HCT116 (cell line): ENCODE data around the gene SPPL2B. TPM values are rescaled to one million over a fixed set of nuclear protein-coding genes. Genes with fewer than 3 reads are reported as not detected.

Experiments
- ATAC-seq: fragments of 200-7000 bp; cut with Tn5 transposase; 2 replicates; pipeline ENCODE4 v1.9.1; 2020; ENCODE audit warnings: mild to moderate bottlenecking, moderate library complexity
- BruUV-seq: library from RNA; stranded (reverse); fragments of 400-500 nt; replicated peaks from 2 replicates; lab custom pipeline; 2021; lab: Mats Ljungman, UMichigan
- CTCF ChIA-PET: fragments of 300-600 bp; sonication (Branson Sonifier 250); formaldehyde crosslinking; loops from one replicate; lab custom pipeline; 2021; ENCODE audit warnings: antibody characterized with exemption; lab: Charles Lee
- POLR2A ChIA-PET: fragments of 300-600, 350-600 bp; sonication (Branson Sonifier 250); formaldehyde crosslinking; loops from one replicate; lab custom pipeline; 2021; ENCODE audit warnings: antibody characterized with exemption; lab: Charles Lee
- RAD21 ChIA-PET, 2 experiments: fragments of 300-600 bp; sonication (Branson Sonifier 250); formaldehyde crosslinking; loops; one replicate each; lab custom pipeline; 2023; ENCODE audit warnings: low total read pairs in 2 of 2; ENCODE audit not compliant: uncharacterized antibody in 2 of 2, unreplicated experiment in 2 of 2, low non-redundant PET in 1 of 2; lab: Charles Lee
- DNase-seq: peaks from one replicate; pipeline ENCODE4 v3.0.0-alpha.2; 2010; ENCODE audit warnings: low read depth, low spot score
- H2AFZ ChIP-seq: fragments of 200-600 bp; shearing (Covaris generic), sonication (generic); 2 replicates; pipeline ENCODE4 v1.6.1; 2017; ENCODE audit warnings: low read depth, mixed run types, mixed read lengths, antibody characterized with exemption, low read length; ENCODE audit not compliant: poor library complexity, severe bottlenecking
- H3K27ac ChIP-seq: 2 replicates; pipeline ENCODE4 v1.5.1; 2012; ENCODE audit warnings: low read depth, low read length
- H3K27me3 ChIP-seq: fragments of 200-600 bp; sonication (generic); 2 replicates; pipeline ENCODE4 v1.6.1; 2016; ENCODE audit warnings: mixed run types, low read length, mixed read lengths; ENCODE audit not compliant: insufficient read depth
- H3K36me3 ChIP-seq, 2 experiments: fragments of 200-500 bp in 1 of 2; fragments of 200-600 bp in 1 of 2; sonication (Bioruptor generic) in 1 of 2; sonication (generic) in 1 of 2; 2 replicates each; pipeline versions ENCODE4 v1.5.1 to v1.6.1; 2014 to 2016; ENCODE audit warnings: low read length in 2 of 2, inconsistent platforms in 1 of 2, mixed read lengths in 1 of 2, mixed run types in 1 of 2; ENCODE audit not compliant: insufficient read depth in 2 of 2, control insufficient read depth in 1 of 2
- H3K4me1 ChIP-seq, 2 experiments: fragments of 200-600 bp in 1 of 2; sonication (generic) in 1 of 2; 2 replicates each; pipeline versions ENCODE4 v1.5.1 to v1.6.1; 2012 to 2017; ENCODE audit warnings: low read length in 2 of 2, inconsistent platforms in 1 of 2, mild to moderate bottlenecking in 1 of 2, mixed read lengths in 1 of 2, mixed run types in 1 of 2, moderate library complexity in 1 of 2; ENCODE audit not compliant: insufficient read depth in 2 of 2, control insufficient read depth in 1 of 2
- H3K4me2 ChIP-seq: fragments of 200-600 bp; sonication (generic); 2 replicates; pipeline ENCODE4 v1.6.1; 2017; ENCODE audit warnings: mixed run types, low read length, mixed read lengths
- H3K4me3 ChIP-seq, 2 experiments: fragments of 200-600 bp in 1 of 2; sonication (generic) in 1 of 2; replicated peaks in 1 of 2; 2 replicates each; pipeline ENCODE4 v1.5.1; 2011 to 2016; ENCODE audit warnings: low read length in 2 of 2, control low read depth in 1 of 2, low read depth in 1 of 2, mild to moderate bottlenecking in 1 of 2, mixed read lengths in 1 of 2, mixed run types in 1 of 2
- H3K79me2 ChIP-seq: fragments of 200-600 bp; sonication (generic); 2 replicates; pipeline ENCODE4 v1.6.1; 2017; ENCODE audit warnings: mild to moderate bottlenecking, mixed run types, low read length, moderate library complexity, mixed read lengths; ENCODE audit not compliant: insufficient read depth
- H3K9ac ChIP-seq: fragments of 200-600 bp; sonication (generic); 2 replicates; pipeline ENCODE4 v1.6.1; 2016; ENCODE audit warnings: low read length, mixed read lengths
- H3K9me2 ChIP-seq: fragments of 200-600 bp; sonication (generic), shearing (Covaris generic); 2 replicates; pipeline ENCODE4 v1.6.1; 2017; ENCODE audit warnings: mixed run types, mild to moderate bottlenecking, moderate library complexity; ENCODE audit not compliant: insufficient read depth
- H3K9me3 ChIP-seq, 2 experiments: fragments of 200-500 bp in 1 of 2; fragments of 200-600 bp in 1 of 2; sonication (Bioruptor generic) in 1 of 2; sonication (generic) in 1 of 2; 2 replicates each; pipeline ENCODE4 v1.6.1; 2014 to 2017; ENCODE audit warnings: low read length in 2 of 2, mixed read lengths in 2 of 2, inconsistent platforms in 1 of 2, low read depth in 1 of 2, mild to moderate bottlenecking in 1 of 2, mixed run types in 1 of 2, moderate library complexity in 1 of 2; ENCODE audit not compliant: control insufficient read depth in 1 of 2, insufficient read depth in 1 of 2
- H4K20me1 ChIP-seq: fragments of 200-600 bp; sonication (generic), shearing (Covaris generic); 2 replicates; pipeline ENCODE4 v1.6.1; 2017; ENCODE audit warnings: mixed run types, mild to moderate bottlenecking, moderate library complexity; ENCODE audit not compliant: insufficient read depth
- ATF3 ChIP-seq: IDR thresholded peaks from 2 replicates; pipeline ENCODE4 v1.6.1; 2012
- CBX3 ChIP-seq: IDR thresholded peaks from 2 replicates; pipeline ENCODE4 v1.6.1; 2012; ENCODE audit warnings: low read depth
- CEBPB ChIP-seq: IDR thresholded peaks from 2 replicates; pipeline ENCODE4 v1.6.1; 2012; ENCODE audit warnings: low read depth
- MAX ChIP-seq: IDR thresholded peaks from 2 replicates; pipeline ENCODE4 v1.6.1; 2012
- POLR2A ChIP-seq: IDR thresholded peaks from 2 replicates; pipeline ENCODE4 v1.7.0; 2011; ENCODE audit warnings: borderline replicate concordance; ENCODE audit not compliant: insufficient read depth, insufficient read length; ENCODE audit errors: extremely low read depth
- REST ChIP-seq: IDR thresholded peaks from 2 replicates; pipeline ENCODE4 v1.6.1; 2012; ENCODE audit warnings: low read depth
- SIN3A ChIP-seq: IDR thresholded peaks from 2 replicates; pipeline ENCODE4 v1.6.1; 2012; ENCODE audit warnings: low read depth
- SP1 ChIP-seq: IDR thresholded peaks from 2 replicates; pipeline ENCODE4 v1.6.1; 2012; ENCODE audit warnings: low read depth
- YY1 ChIP-seq: IDR thresholded peaks from 2 replicates; pipeline ENCODE4 v1.6.1; 2011; ENCODE audit warnings: low read length, low read depth, moderate library complexity, mild to moderate bottlenecking; ENCODE audit not compliant: insufficient replicate concordance; ENCODE audit errors: extremely low read depth
- ZBTB33 ChIP-seq: IDR thresholded peaks from 2 replicates; pipeline ENCODE4 v1.6.1; 2011; ENCODE audit warnings: mild to moderate bottlenecking, low read length, moderate library complexity; ENCODE audit not compliant: insufficient replicate concordance; ENCODE audit errors: extremely low read depth
- ZNF274 ChIP-seq: fragments of 200-500 bp; sonication (Bioruptor generic); IDR thresholded peaks from 2 replicates; pipeline ENCODE4 v1.6.1; 2014; ENCODE audit warnings: mild to moderate bottlenecking, low read depth, low read length, inconsistent platforms
- intact Hi-C: fragments of 100-400 bp; cut with micrococcal nuclease; formaldehyde crosslinking; loops from 2 replicates; pipeline ENCODE4 v1.10.0; 2022
- total RNA-seq: library from RNA; stranded (reverse); gene quantifications from one replicate; pipeline ENCODE4 v1.2.1, GENCODE V29; 2021; ENCODE audit not compliant: unreplicated experiment

SPPL2B gene
- total RNA-seq, 1 experiment from 2014 or later, result 83.1 TPM

- H3K79me2 ChIP-seq, result no peaks in the 10 kb centered on the region
- TF ChIP-seq MAX (no peak), CBX3 (no peak), POLR2A (no peak), SIN3A (no peak)
- no peak overlapping the region for H2AFZ ChIP-seq
- BruUV-seq, result no TSS peak
- H3K9me2 ChIP-seq, result no peaks in the 10 kb centered on the region
- intact Hi-C loops, result no loop called here
- no peak overlapping the region for H3K4me2 ChIP-seq
- no peak overlapping the region for H3K4me3 ChIP-seq
- no peak for DNase-seq
- no peaks in the 10 kb centered on the region for H4K20me1 ChIP-seq
- RAD21 ChIA-PET, result no interaction called here
- no peaks in the 10 kb centered on the region for H3K4me1 ChIP-seq
- no peak overlapping the region for H3K9ac ChIP-seq
- CTCF ChIA-PET, result no interaction called here
- no peaks in the 10 kb centered on the region for H3K9me3 ChIP-seq
- no peak overlapping the region for H3K27ac ChIP-seq
- no peaks in the 10 kb centered on the region for H3K36me3 ChIP-seq
- POLR2A ChIA-PET, result no interaction called here
- H3K27me3 ChIP-seq, result no peaks in the 10 kb centered on the region
- no peak for ATAC-seq
Measured at GRCh38 chr19:2303211-2303798, 25.2 kb upstream of the SPPL2B start.

GRCh38 chr19:2305452-2306280, 22.8 kb upstream of the SPPL2B start:
- ChIA-PET RAD21 (no interaction called here), CTCF (no interaction called here), POLR2A (no interaction called here)
- no TSS peak for BruUV-seq
- H3K4me2 ChIP-seq, result no peak overlapping the region
- H3K4me1 ChIP-seq, result peaks cover 7 to 12% of the 10 kb centered on the region in 2 experiments
- H3K27ac ChIP-seq, result no peak overlapping the region
- H3K9me3 ChIP-seq, result no peaks in the 10 kb centered on the region
- no peak overlapping the region for H3K4me3 ChIP-seq
- no peak overlapping the region for H2AFZ ChIP-seq
- no peaks in the 10 kb centered on the region for H4K20me1 ChIP-seq
- H3K9me2 ChIP-seq, result no peaks in the 10 kb centered on the region
- no peaks in the 10 kb centered on the region for H3K79me2 ChIP-seq
- no peak overlapping the region for H3K9ac ChIP-seq
- DNase-seq (no peak), ATAC-seq (no peak)
- no peaks in the 10 kb centered on the region for H3K27me3 ChIP-seq
- intact Hi-C loops, result no loop called here
- no peaks in the 10 kb centered on the region for H3K36me3 ChIP-seq
- TF ChIP-seq ATF3 (no peak), ZNF274 (no peak), CEBPB (no peak), REST (no peak), SP1 (no peak), POLR2A (no peak), YY1 (no peak), ZBTB33 (no peak)
